Colonic mucosa (tissue), 4 donors: ENCODE data around the gene ZNF415. TPM values are rescaled to one million over a fixed set of nuclear protein-coding genes. Genes with fewer than 3 reads are reported as not detected.
A peak's percentile ranks its signal among the peaks of the same experiment; 100 is the strongest.

Experiments
- DNase-seq: peaks from one replicate; pipeline ENCODE4 v3.0.0-alpha.2; 2020
- H3K27ac ChIP-seq: fragments of 200-600 bp; one replicate; pipeline ENCODE4 v1.8.0; 2021
- H3K27me3 ChIP-seq: fragments of 200-600 bp; one replicate; pipeline ENCODE4 v1.8.0; 2021
- H3K36me3 ChIP-seq: fragments of 200-600 bp; one replicate; pipeline ENCODE4 v1.8.0; 2021
- H3K4me1 ChIP-seq: fragments of 200-600 bp; one replicate; pipeline ENCODE4 v1.8.0; 2021; ENCODE audit warnings: mild to moderate bottlenecking
- H3K4me3 ChIP-seq: fragments of 200-600 bp; one replicate; pipeline ENCODE4 v1.8.0; 2021
- H3K9ac ChIP-seq, 2 donors: one replicate each; pipeline ENCODE4 v1.7.0; 2013; ENCODE audit warnings: control low read depth in 2 of 2, low read depth in 2 of 2, low read length in 2 of 2
- H3K9me3 ChIP-seq: fragments of 200-600 bp; one replicate; pipeline ENCODE4 v1.8.0; 2021
- CTCF ChIP-seq: fragments of 200-600 bp; IDR thresholded peaks from one replicate; pipeline ENCODE4 v1.8.0; 2022; ENCODE audit warnings: antibody characterized with exemption, mild to moderate bottlenecking
- intact Hi-C: fragments of 100-400 bp; cut with DNase I; formaldehyde crosslinking; loops from one replicate; pipeline ENCODE4 v1.14.1; 2022
- total RNA-seq, 2 donors: library from RNA; stranded (reverse); fragmentation: NEBNext Ultra II Directional in 1 of 2; extraction: Animal tissue kit (Norgen Biotek cat#: 25700) in 1 of 2; gene quantifications; one replicate each; pipeline ENCODE4 v1.2.1, GENCODE V29; 2021
- donor health status: healthy.
- donor health status: DM: no; HTN: no; CAD: no.
- donor health status: DM: no; HTN: no; CAD: no.

Gene ZNF415
- total RNA-seq, 2 donors from 2014 or later, result 2.0 to 4.9 TPM

GRCh38 chr19:53123400-53123799, 9.3 kb downstream of the ZNF415 start:
- no peak overlapping the region for H3K9ac ChIP-seq
- DNase-seq, result no peak
- intact Hi-C loops, result no loop called here
- H3K9me3 ChIP-seq, result no peaks in the 10 kb centered on the region
- no peaks in the 10 kb centered on the region for H3K4me1 ChIP-seq
- no peak for TF ChIP-seq CTCF
- no peak overlapping the region for H3K27ac ChIP-seq
- H3K27me3 ChIP-seq, result no peaks in the 10 kb centered on the region
- H3K4me3 ChIP-seq, result no peak overlapping the region
- H3K36me3 ChIP-seq, result no peaks in the 10 kb centered on the region

- no peak overlapping the region for H3K27ac ChIP-seq
- DNase-seq, result no peak
- H3K4me1 ChIP-seq, result no peaks in the 10 kb centered on the region
- H3K9ac ChIP-seq, result no peak overlapping the region
- no peaks in the 10 kb centered on the region for H3K9me3 ChIP-seq
- H3K4me3 ChIP-seq, result no peak overlapping the region
- TF ChIP-seq CTCF, result no peak
- intact Hi-C loops, result no loop called here
- no peaks in the 10 kb centered on the region for H3K27me3 ChIP-seq
- H3K36me3 ChIP-seq, result no peaks in the 10 kb centered on the region
These were observed 20.4 kb downstream of the ZNF415 start for GRCh38 chr19:53112286-53112685.

- intact Hi-C loops, result no loop called here
- no peak for TF ChIP-seq CTCF
- H3K4me1 ChIP-seq, result no peaks in the 10 kb centered on the region
- H3K27ac ChIP-seq, result no peak overlapping the region
- no peak overlapping the region for H3K9ac ChIP-seq
- no peak for DNase-seq
- H3K36me3 ChIP-seq, result no peaks in the 10 kb centered on the region
- no peaks in the 10 kb centered on the region for H3K27me3 ChIP-seq
- H3K9me3 ChIP-seq, result no peaks in the 10 kb centered on the region
- H3K4me3 ChIP-seq, result no peak overlapping the region
These were observed 23.2 kb downstream of the ZNF415 start for GRCh38 chr19:53109527-53109926.

GRCh38 chr19:53103234-53104203, 29.2 kb downstream of the ZNF415 start, which contains the start of gene ZNF160:
Gene ZNF160 (minus strand): TSS chr19:53103422. CDS start chr19:53086276, 17,146 bp downstream.
- Histone ChIP-seq H3K27ac (peak within 1 kb of the TSS; percentile 87), H3K4me3 (peak within 1 kb of the TSS; percentile 67), H3K9me3 (no peaks in the 10 kb centered on the region), H3K36me3 (no peaks in the 10 kb centered on the region), H3K27me3 (no peaks in the 10 kb centered on the region), H3K9ac (peak within 1 kb of the TSS; percentile 86 to 93), H3K4me1 (peaks cover 9% of the 10 kb centered on the region)
- peak; percentile 99 for DNase-seq
- intact Hi-C loops, result loop anchor here (5.0 kb wide), 1 partner anchor 89 kb away; the partner anchor contains the start of gene ZNF665
- TF ChIP-seq CTCF, result no peak

- no peak for TF ChIP-seq CTCF
- peak overlapping the region; percentile 87 for H3K27ac ChIP-seq
- peak; percentile 34 for DNase-seq
- H3K27me3 ChIP-seq, result no peaks in the 10 kb centered on the region
- intact Hi-C loops, result loop anchor here (5.0 kb wide), 1 partner anchor 90 kb away; the partner anchor contains the start of gene ZNF665
- H3K4me1 ChIP-seq, result peaks cover 9% of the 10 kb centered on the region
- no peaks in the 10 kb centered on the region for H3K36me3 ChIP-seq
- H3K9ac ChIP-seq, result peak overlapping the region; percentile 86 to 93
- peak overlapping the region; percentile 67 for H3K4me3 ChIP-seq
- no peaks in the 10 kb centered on the region for H3K9me3 ChIP-seq
These were observed 29.9 kb downstream of the ZNF415 start for GRCh38 chr19:53102756-53103233.
